CD4-positive, alpha-beta T cell (primary cell): ENCODE measurements around the gene SGTB. TPM values are rescaled to one million over a fixed set of nuclear protein-coding genes. Genes with fewer than 3 reads are reported as not detected.

Experiments used
- ATAC-seq: fragments of 200-7000 bp; cut with Tn5 transposase; one replicate; pipeline ENCODE4 v1.10.0; 2022; ENCODE audit warnings: mild to moderate bottlenecking; ENCODE audit not compliant: poor library complexity
- CTCF ChIA-PET: fragments of 350-600 bp; sonication (Branson Sonifier 250); formaldehyde crosslinking; loops from one replicate; lab custom pipeline; 2021; ENCODE audit warnings: antibody characterized with exemption, inconsistent platforms; lab: Charles Lee
- POLR2A ChIA-PET: fragments of 350-600 bp; sonication (Branson Sonifier 250); formaldehyde crosslinking; loops from one replicate; lab custom pipeline; 2021; ENCODE audit warnings: antibody characterized with exemption, inconsistent platforms; lab: Charles Lee
- DNase-seq, 14 experiments: peaks; one replicate each; pipeline ENCODE4 v3.0.0-alpha.2; 2013 to 2020; ENCODE audit warnings: mixed read lengths in 2 of 14
- H3K27ac ChIP-seq, 2 donors: one replicate each; pipeline versions ENCODE4 v1.5.1 to v1.7.0; 2013; ENCODE audit warnings: low read length in 2 of 2, low read depth in 1 of 2, mild to moderate bottlenecking in 1 of 2
- H3K27me3 ChIP-seq, 2 experiments: 1 replicate in 1 of 2; 2 replicates in 1 of 2; pipeline versions ENCODE4 v1.6.1 to v1.7.0; 2013; ENCODE audit warnings: low read length in 2 of 2, control low read depth in 1 of 2, mild to moderate bottlenecking in 1 of 2, moderate library complexity in 1 of 2; ENCODE audit not compliant: insufficient read depth in 2 of 2, control insufficient read depth in 1 of 2
- H3K36me3 ChIP-seq: one replicate; pipeline ENCODE4 v1.6.1; 2013; ENCODE audit warnings: low read length, control low read depth; ENCODE audit not compliant: insufficient read depth
- H3K4me1 ChIP-seq: one replicate; pipeline ENCODE4 v1.6.1; 2013; ENCODE audit warnings: low read length, control low read depth; ENCODE audit not compliant: insufficient read depth
- H3K4me3 ChIP-seq: one replicate; pipeline ENCODE4 v1.5.1; 2013; ENCODE audit warnings: mild to moderate bottlenecking, low read length, moderate library complexity
- H3K9me3 ChIP-seq, 2 experiments: 1 replicate in 1 of 2; 2 replicates in 1 of 2; pipeline versions ENCODE4 v1.6.1 to v1.7.0; 2013; ENCODE audit warnings: low read length in 2 of 2, mild to moderate bottlenecking in 2 of 2, control low read depth in 1 of 2, moderate library complexity in 1 of 2; ENCODE audit not compliant: control insufficient read depth in 1 of 2, insufficient read depth in 1 of 2
- H3K27ac Mint-ChIP-seq: one replicate; pipeline ENCODE4 v1.8.0; 2020; ENCODE audit warnings: mixed read lengths
- H3K27me3 Mint-ChIP-seq: one replicate; pipeline ENCODE4 v1.8.0; 2021; ENCODE audit warnings: mixed read lengths
- H3K36me3 Mint-ChIP-seq: one replicate; pipeline ENCODE4 v1.8.0; 2021; ENCODE audit warnings: low read depth, mixed read lengths
- H3K4me1 Mint-ChIP-seq: one replicate; pipeline ENCODE4 v1.8.0; 2021; ENCODE audit warnings: low read depth, mixed read lengths
- H3K4me3 Mint-ChIP-seq: one replicate; pipeline ENCODE4 v1.8.0; 2020; ENCODE audit warnings: mild to moderate bottlenecking, mixed read lengths
- H3K9me3 Mint-ChIP-seq: one replicate; pipeline ENCODE4 v1.8.0; 2020; ENCODE audit warnings: mixed read lengths
- intact Hi-C, 2 experiments: fragments of 100-400 bp; cut with DNase I in 1 of 2; cut with micrococcal nuclease in 1 of 2; formaldehyde crosslinking; loops; one replicate each; pipeline versions ENCODE4 v1.15.1 to v1.9.0; 2023 to 2025; cut with DNase I, micrococcal nuclease
- total RNA-seq, 174 experiments: library from RNA in 2 of 174; stranded (reverse) in 2 of 174; gene quantifications; one replicate each; pipeline ENCODE4 v1.2.3 and lab custom pipeline; 2021 to 2026
- TF ChIP-seq, protein P1 (sequence below): fragments of 200-600 bp; IDR thresholded peaks from one replicate; pipeline ENCODE4 v1.8.0; 2022; ENCODE audit warnings: antibody characterized with exemption, mild to moderate bottlenecking

The SGTB gene
- total RNA-seq, 2 experiments from 2014 or later: 84.2 to 93.7 TPM

DNA sequence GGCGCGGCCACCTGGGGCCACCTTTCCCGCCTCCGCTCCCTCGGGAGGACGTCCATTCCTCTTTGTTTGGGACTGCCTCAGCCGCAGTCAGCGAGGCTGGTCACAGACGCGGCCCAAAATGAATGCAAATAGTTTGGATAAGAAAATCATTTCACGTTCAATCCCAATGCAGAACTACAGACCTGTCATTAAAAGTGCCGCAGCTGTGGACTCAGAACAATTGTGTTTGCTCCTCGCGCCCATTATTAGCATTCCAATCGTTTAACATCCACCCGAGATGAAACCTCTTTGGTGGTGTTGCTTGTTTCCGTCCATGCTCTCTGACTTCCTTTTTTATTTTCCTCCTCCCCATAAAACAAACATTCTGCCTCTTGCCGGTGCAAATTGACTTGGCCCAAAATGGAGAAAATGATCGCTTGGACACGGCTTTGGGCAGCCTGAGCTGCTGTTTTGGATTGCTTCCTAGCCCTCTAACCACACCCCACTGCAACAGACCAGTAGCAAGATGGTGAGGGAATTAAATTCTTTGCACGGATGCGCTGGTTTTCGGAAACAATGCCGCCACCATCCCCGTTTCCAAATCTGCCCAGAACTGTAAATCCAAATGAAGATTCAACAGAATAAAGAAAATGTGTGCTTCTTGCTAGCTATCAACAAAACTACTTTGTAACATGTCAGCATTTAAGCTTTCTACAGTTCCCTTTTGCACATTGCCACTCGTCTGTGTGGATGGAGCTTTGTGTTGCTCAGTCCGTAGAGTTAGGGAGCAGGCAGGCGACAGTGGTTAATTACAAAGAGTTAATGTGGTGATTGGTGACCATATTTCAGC, 880 bp upstream of the SGTB start:
- ChIA-PET POLR2A (interaction anchor here (0.6 to 4.9 kb wide), 11 partner anchors 15 to 421 kb away, joined by 3 to 86 read pairs (median 8); partner anchors contain the start of genes CENPK, ERBIN, PPWD1 and SHLD3), CTCF (interaction anchor here (0.7 kb wide), 1 partner anchor 332 kb away, joined by 3 read pairs; no protein-coding TSS in a partner anchor)
- peak overlapping the region; percentile 95 for H3K4me3 Mint-ChIP-seq
- Histone ChIP-seq H3K9me3 (no peaks in the 10 kb centered on the region), H3K27ac (no peak overlapping the region), H3K4me3 (peak overlapping the region; percentile 88), H3K36me3 (peaks cover 8% of the 10 kb centered on the region), H3K27me3 (no peaks in the 10 kb centered on the region), H3K4me1 (peaks cover 27% of the 10 kb centered on the region)
- ATAC-seq (no peak), DNase-seq (peak in 3 of 14 experiments; percentile 6 to 21 (median 20))
- intact Hi-C loops: loop anchor here (2.0 to 5.0 kb wide), 3 partner anchors 98 to 420 kb away; partner anchors contain the start of genes ERBIN (in 2 of the 2), SREK1 (in 2 of the 2), SHLD3 (in 1 of the 2) and TRAPPC13 (in 1 of the 2)
- H3K36me3 Mint-ChIP-seq: peaks cover 18% of the 10 kb centered on the region
- TF ChIP-seq, protein P1, sequence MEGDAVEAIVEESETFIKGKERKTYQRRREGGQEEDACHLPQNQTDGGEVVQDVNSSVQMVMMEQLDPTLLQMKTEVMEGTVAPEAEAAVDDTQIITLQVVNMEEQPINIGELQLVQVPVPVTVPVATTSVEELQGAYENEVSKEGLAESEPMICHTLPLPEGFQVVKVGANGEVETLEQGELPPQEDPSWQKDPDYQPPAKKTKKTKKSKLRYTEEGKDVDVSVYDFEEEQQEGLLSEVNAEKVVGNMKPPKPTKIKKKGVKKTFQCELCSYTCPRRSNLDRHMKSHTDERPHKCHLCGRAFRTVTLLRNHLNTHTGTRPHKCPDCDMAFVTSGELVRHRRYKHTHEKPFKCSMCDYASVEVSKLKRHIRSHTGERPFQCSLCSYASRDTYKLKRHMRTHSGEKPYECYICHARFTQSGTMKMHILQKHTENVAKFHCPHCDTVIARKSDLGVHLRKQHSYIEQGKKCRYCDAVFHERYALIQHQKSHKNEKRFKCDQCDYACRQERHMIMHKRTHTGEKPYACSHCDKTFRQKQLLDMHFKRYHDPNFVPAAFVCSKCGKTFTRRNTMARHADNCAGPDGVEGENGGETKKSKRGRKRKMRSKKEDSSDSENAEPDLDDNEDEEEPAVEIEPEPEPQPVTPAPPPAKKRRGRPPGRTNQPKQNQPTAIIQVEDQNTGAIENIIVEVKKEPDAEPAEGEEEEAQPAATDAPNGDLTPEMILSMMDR: no peak
- peaks cover 26% of the 10 kb centered on the region for H3K4me1 Mint-ChIP-seq
- no peaks in the 10 kb centered on the region for H3K27me3 Mint-ChIP-seq
- no peaks in the 10 kb centered on the region for H3K9me3 Mint-ChIP-seq
- H3K27ac Mint-ChIP-seq: peak overlapping the region; percentile 86

DNA sequence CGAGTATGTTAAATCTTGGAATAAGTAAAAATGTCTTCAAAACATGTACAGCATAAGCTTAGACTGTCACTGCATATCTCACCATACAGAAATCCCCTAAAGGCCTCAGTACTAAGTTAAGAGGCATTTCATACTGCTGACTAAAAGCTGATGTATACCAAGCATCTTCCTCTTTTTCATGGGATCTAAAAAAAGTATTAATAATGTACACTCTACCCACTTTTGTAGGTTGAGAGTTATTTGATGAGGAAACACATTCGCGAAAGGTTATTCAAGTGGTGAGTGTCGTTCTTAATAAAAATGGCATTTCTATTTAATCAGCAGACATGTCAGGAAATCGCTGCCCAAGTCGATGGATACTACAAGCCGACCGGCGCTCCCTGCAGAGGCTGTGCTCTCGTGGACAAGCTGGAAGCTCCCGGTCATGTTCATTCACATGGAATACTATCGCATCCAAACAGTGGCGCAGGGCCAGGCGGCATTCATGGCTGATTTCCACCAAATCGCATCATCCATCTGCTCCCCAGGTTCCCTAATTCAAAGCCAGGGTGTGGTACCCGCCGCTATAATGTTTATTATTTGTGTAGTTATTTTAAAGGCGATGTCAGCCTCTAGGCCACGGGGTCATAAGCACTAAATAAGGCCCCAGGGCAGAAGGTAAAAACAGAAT, 724 bp downstream of the SGTB start:
- intact Hi-C loops: loop anchor here (1.0 to 5.0 kb wide), 3 partner anchors 97 to 421 kb away; partner anchors contain the start of genes ERBIN (in 2 of the 2), SREK1 (in 2 of the 2) and TRIM23 (in 1 of the 2)
- POLR2A ChIA-PET: interaction anchor here (1.0 to 4.9 kb wide), 8 partner anchors 13 to 423 kb away, joined by 3 to 86 read pairs (median 9); partner anchors contain the start of genes CENPK, ERBIN, PPWD1 and SHLD3
- peaks cover 39% of the 10 kb centered on the region for H3K4me1 ChIP-seq

More for the DNA sequence above, 724 bp downstream of the SGTB start:
- TF ChIP-seq, protein P1: no peak
- DNase-seq: peak in 8 of 14 experiments; percentile 3 to 60 (median 29)
- Mint-ChIP-seq H3K9me3 (no peaks in the 10 kb centered on the region), H3K36me3 (peaks cover 18% of the 10 kb centered on the region), H3K27ac (no peak overlapping the region), H3K27me3 (no peaks in the 10 kb centered on the region), H3K4me3 (no peak overlapping the region), H3K4me1 (peaks cover 26% of the 10 kb centered on the region)
- H3K4me3 ChIP-seq: peak overlapping the region; percentile 88
- peaks cover 24% of the 10 kb centered on the region for H3K36me3 ChIP-seq
- peak; percentile 15 for ATAC-seq
- H3K27ac ChIP-seq: peak overlapping the region; percentile 83 to 97
- H3K27me3 ChIP-seq: no peaks in the 10 kb centered on the region
- CTCF ChIA-PET: interaction anchor here (1.3 to 1.7 kb wide), 2 partner anchors 10 to 204 kb away, joined by 3 to 4 read pairs; no protein-coding TSS in a partner anchor
- H3K9me3 ChIP-seq: no peaks in the 10 kb centered on the region
